GM18519 (cell line): ENCODE data around the gene PJA2.
A peak's percentile ranks its signal among the peaks of the same experiment; 100 is the strongest.

ENCODE experiments used
- ATAC-seq: cut with Tn5 transposase; IDR thresholded peaks from one replicate; pipeline ENCODE4 v1.9.1; 2021; ENCODE audit warnings: mild to moderate bottlenecking, moderate library complexity; ENCODE audit not compliant: unreplicated experiment, low FRiP score

PJA2 gene

DNA sequence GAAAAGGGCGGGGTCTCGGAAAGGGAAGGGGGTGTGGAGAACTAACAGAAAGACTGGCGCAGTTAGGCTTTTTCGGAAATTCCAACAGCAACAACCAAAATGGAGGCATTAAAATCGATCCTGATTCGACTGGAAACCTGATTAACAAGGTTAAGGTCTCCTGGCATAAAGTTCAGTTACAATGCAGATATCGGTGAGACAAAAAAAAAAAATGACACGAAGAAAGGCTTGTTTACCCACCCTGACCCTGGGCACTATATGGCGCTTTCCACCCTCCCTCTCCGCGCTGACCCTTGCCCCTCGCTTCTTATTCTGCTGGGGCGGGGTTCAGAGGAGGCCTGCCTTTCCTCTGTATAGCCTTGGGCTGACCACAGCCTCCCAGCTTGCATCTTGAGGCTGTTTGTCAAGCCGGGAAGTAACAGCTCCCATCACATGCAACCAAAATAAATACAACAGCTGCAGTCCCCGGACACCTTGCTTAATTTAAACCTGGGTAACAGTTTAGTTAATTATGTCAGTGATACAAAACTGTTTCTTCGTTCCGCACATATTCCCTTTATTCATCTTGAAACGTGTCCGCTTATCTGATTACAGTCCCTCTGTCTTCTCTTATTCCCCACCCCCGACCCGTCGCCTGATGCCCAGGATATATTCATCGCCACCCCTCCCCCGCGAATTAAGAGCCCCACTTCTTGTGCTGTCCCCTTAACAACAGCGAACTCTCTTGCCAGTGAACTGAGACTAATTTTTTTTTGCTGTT, 795 bp upstream of the PJA2 start:
- ATAC-seq: no peak

- peak; percentile 20 for ATAC-seq
These were observed 557 bp downstream of the PJA2 start for GRCh38 chr5:109408991-109409843.

- ATAC-seq: no peak
These were observed 1.9 kb downstream of the PJA2 start for GRCh38 chr5:109407913-109408312.

- ATAC-seq: no peak
These were observed 3.1 kb downstream of the PJA2 start for GRCh38 chr5:109406719-109407118.

- no peak for ATAC-seq
These were observed 5.3 kb downstream of the PJA2 start for GRCh38 chr5:109404428-109404960.

- no peak for ATAC-seq
These were observed 6.3 kb downstream of the PJA2 start for GRCh38 chr5:109403469-109403868.

DNA sequence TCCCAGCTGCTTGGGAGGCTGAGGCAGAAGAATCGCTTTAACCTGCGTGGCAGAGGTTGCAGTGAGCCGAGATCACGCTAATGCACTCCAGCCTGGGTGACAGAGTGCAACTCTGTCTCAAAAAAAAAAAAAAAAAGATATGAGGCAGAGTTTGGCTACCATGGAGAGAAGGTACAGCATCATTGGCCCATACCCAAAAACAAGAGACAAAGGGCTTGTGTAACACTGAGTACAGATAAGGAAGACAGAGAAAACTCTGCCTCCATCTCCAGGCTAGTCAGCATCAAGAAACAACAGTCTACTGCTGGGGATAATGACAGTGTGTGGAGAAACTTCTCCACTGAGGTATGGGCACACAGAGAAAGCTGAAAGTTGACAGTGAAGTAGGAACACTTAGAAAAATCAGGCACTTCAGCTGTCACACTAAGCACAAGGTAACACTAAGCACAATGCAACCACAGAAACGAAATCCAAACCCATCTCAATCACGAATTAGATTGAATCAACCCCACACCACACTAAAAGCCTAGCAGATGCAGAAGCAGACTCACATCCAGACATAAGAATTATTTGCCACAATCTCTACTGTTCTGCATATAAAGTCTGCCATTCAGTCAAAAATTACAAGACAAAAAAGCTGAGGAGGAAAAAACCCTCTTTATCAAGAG, 10.5 kb downstream of the PJA2 start:
- ATAC-seq: no peak

- no peak for ATAC-seq
These were observed 12.8 kb downstream of the PJA2 start for GRCh38 chr5:109396965-109397364.

DNA sequence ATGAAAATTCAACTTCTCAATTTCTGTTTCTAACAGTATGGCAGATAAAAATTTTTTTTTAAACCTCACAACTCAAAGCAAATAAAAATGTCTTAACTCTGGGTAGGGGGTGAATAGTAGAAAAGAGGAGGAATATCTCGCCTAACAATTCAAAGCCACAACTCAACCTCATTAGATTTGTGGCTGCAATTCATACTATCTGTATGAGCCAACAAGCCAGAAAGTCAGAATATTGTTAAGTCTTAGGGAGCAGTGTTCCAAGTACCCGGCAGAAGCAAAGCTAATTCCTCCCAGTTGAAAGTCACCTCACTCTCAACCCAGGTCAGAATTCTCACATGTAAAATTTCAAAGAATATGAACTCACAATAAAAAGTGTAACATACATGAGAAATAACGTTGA, 15.0 kb downstream of the PJA2 start:
- ATAC-seq: no peak

DNA sequence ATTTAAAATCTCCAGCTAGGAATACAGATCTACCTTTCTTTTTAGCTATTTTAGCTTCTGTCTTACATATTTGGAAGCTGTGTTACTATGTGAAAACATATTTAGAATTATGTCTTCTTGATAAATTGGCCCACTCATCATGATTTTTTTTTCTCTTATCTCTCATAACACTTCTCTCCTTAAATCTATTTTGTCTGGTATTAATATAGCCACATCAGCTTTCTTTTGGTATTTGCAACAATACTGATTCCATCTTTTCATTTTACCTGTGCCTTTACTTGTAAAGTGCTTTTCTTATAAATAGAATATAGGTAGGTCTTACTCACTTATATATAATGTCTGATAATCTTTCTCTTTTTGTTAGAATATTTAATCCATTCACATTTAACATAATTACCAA, 19.6 kb downstream of the PJA2 start:
- no peak for ATAC-seq

- no peak for ATAC-seq
These were observed 21.4 kb downstream of the PJA2 start for GRCh38 chr5:109388407-109388806.

DNA sequence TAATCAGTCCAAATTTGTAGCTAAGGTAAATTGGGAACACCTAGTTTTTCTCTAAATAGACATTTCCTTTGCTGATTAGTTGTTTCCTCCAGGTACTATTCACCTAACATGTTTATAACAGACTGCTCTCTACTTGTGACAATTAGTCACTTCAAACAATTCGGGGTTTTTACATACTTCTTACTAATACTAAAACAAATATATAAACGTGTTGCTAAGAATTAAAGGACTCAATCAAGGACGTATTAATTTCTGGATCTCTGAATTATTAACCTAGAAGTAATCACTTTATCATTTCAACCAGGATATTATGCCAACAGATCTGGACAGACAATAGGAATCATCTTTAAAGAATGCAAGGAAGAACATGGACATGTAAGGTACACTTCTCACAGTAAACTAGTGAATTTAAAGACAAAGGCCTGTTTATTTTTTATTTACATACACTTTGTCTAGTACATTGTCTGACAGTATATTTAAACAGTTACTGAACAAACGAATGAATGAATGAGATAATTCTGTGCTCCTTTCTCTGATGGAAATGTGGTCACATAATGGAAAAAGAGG, 22.3 kb downstream of the PJA2 start:
- ATAC-seq: no peak

GRCh38 chr5:109378095-109378494, 31.7 kb downstream of the PJA2 start:
- ATAC-seq: no peak

- ATAC-seq: no peak
These were observed 35.1 kb downstream of the PJA2 start for GRCh38 chr5:109374625-109375024.

DNA sequence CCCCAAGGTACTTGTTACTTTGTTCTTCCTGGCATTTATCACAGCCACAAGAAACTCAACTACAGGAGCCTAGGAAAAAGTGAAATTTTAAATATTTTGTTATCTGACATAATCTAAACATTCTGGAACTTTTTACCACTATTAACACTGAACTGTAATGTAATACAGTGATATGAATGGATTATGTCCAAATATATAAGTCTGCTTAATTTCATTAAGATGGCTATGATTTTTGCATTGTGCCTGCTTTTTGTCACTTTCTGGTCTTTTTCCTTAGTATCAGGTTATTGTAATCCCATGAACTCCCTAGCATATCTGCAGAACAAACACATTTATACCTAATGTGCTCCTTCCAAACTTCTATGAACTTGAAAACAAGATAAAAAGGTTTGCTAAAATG, 35.8 kb downstream of the PJA2 start:
- no peak for ATAC-seq

- ATAC-seq: no peak
These were observed 39.4 kb downstream of the PJA2 start for GRCh38 chr5:109370343-109370742.

DNA sequence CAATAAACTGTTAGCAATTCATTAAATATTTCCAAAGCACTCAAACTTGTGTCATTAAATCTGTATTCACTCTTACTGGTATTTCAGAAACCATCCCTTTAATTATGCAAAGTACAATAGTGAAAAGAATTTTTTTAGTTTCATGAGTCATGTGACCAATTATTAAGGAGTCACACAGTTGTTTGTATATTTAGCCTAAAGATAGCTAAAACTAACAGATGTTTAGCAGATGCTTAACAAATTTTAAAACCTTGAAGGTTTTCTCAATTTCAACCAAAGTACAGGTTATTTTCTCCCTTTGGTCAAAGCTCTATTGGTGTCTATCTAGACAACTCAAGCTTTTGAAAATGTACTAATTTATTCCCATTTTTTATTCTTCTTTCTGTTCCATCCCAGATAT, 44.1 kb downstream of the PJA2 start:
- no peak for ATAC-seq

GRCh38 chr5:109364977-109365376, 44.8 kb downstream of the PJA2 start:
- no peak for ATAC-seq

DNA sequence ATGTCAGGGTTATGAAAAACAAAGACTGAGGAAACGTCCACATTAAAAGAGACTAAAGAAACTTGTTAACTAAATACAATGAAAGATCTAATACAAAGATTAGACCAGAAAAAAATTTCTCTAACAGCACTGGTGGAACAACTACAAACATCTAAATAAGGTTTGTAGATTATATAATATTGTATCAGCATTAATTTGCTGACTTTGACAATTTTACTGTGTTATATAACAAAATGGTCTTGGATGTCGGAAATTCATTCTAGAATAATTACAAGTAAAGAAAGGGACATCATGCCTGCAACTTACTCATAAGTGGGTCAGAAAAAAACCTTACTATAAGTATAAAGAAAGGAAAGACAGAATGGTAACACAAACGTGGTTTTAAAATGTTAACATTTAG, 50.1 kb downstream of the PJA2 start:
- no peak for ATAC-seq

DNA sequence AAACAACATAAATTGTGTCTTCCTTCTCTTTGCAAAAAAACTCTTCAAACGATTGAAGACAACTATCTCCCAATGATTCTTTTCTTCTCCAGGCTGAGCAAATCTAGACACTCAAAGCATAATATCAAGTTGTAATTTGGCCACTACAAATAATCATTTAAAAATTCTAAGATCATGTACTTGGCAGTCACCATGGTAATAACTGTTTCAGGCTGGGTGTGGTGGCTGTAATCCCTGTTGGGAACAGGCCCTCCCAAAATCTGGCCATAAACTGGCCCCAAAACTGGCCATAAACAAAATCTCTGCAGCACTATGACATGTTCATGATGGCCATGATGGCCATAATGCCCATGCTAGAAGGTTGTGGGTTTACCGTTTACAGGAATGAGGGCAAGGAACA, 52.0 kb downstream of the PJA2 start:
- no peak for ATAC-seq

DNA sequence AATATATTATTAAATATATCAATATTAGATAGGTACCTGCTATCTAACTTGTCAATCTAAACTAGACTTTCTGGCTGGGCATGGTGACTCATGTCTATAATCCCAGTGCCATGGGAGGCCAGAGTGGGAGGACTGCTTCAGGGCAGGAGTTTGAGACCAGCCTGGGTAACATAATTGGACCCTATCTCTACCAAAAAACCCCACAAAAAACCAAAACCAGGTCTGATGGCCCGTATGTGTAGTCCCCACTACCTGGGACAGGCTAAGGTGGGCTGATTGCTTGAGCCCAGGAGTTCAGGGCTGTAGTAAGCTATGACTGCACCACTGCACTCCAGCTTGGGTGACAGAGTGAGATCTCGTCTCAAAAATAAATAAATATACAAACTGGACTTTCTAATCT, 55.0 kb downstream of the PJA2 start:
- no peak for ATAC-seq
